Neural cell (in vitro differentiated cells): ENCODE results near the gene HERC3. TPM values are rescaled to one million over a fixed set of nuclear protein-coding genes. Genes with fewer than 3 reads are reported as not detected.

Experiments
- H2AFZ ChIP-seq: fragments of 200-600, 300-800 bp; sonication (generic), shearing (Covaris generic); 2 replicates; pipeline ENCODE4 v1.6.0; 2014; ENCODE audit warnings: low read depth, mild to moderate bottlenecking, antibody characterized with exemption, low read length, moderate library complexity
- H3F3A ChIP-seq: fragments of 200-600 bp; shearing (Covaris generic); 2 replicates; pipeline ENCODE4 v1.6.1; 2016; ENCODE audit warnings: mild to moderate bottlenecking, moderate library complexity, mixed read lengths, antibody characterized with exemption, low read length; ENCODE audit not compliant: insufficient read depth, poor library complexity, severe bottlenecking
- H3K27ac ChIP-seq: fragments of 200-600, 300-800 bp; sonication (generic), shearing (Covaris generic); 2 replicates; pipeline ENCODE4 v1.5.1; 2014; ENCODE audit warnings: mild to moderate bottlenecking, low read length, moderate library complexity
- H3K27me3 ChIP-seq: fragments of 300-800, 200-600 bp; sonication (generic), shearing (Covaris generic); 2 replicates; pipeline ENCODE4 v1.6.0; 2014; ENCODE audit warnings: mild to moderate bottlenecking, low read depth, low read length, moderate library complexity; ENCODE audit not compliant: insufficient read depth
- H3K36me3 ChIP-seq: fragments of 300-800, 200-600 bp; sonication (generic), shearing (Covaris generic); 2 replicates; pipeline ENCODE4 v1.5.1; 2014; ENCODE audit warnings: mild to moderate bottlenecking, antibody characterized with exemption, low read length, moderate library complexity; ENCODE audit not compliant: insufficient read depth
- H3K4me2 ChIP-seq: fragments of 300-800, 200-600 bp; sonication (generic), shearing (Covaris generic); 2 replicates; pipeline ENCODE4 v1.6.0; 2014; ENCODE audit warnings: mild to moderate bottlenecking, low read length
- H3K4me3 ChIP-seq: fragments of 300-800, 200-600 bp; sonication (generic), shearing (Covaris generic); 2 replicates; pipeline ENCODE4 v1.5.1; 2014; ENCODE audit warnings: mild to moderate bottlenecking, low read length, moderate library complexity
- H3K79me2 ChIP-seq: fragments of 200-600 bp; shearing (Covaris generic); replicated peaks from 2 replicates; pipeline ENCODE4 v1.6.0; 2014; ENCODE audit warnings: mild to moderate bottlenecking, low read length, moderate library complexity; ENCODE audit not compliant: insufficient read depth
- H3K9ac ChIP-seq: fragments of 300-800, 200-600 bp; sonication (generic), shearing (Covaris generic); 2 replicates; pipeline ENCODE4 v1.6.1; 2016; ENCODE audit warnings: mild to moderate bottlenecking, low read length, mixed read lengths
- H3K9me2 ChIP-seq: fragments of 200-600 bp; shearing (Covaris generic); 2 replicates; pipeline ENCODE4 v1.6.1; 2016; ENCODE audit warnings: mild to moderate bottlenecking, low read length, mixed read lengths; ENCODE audit not compliant: insufficient read depth
- H3K9me3 ChIP-seq: fragments of 200-600, 300-800 bp; sonication (generic), shearing (Covaris generic); 2 replicates; pipeline ENCODE4 v1.6.1; 2016; ENCODE audit warnings: mild to moderate bottlenecking, mixed run types, low read length, moderate library complexity, mixed read lengths
- H4K20me1 ChIP-seq: fragments of 200-600 bp; shearing (Covaris generic); 2 replicates; pipeline ENCODE4 v1.6.1; 2016; ENCODE audit warnings: mild to moderate bottlenecking, mixed run types; ENCODE audit not compliant: insufficient read depth
- CTCF ChIP-seq: fragments of 450-650 bp; IDR thresholded peaks from 2 replicates; pipeline ENCODE4 v1.5.1; 2014; ENCODE audit warnings: antibody characterized with exemption, mild to moderate bottlenecking, moderate library complexity; ENCODE audit not compliant: poor library complexity, severe bottlenecking
- EP300 ChIP-seq: fragments of 450-650 bp; conservative IDR thresholded peaks from 2 replicates; pipeline ENCODE4 v1.6.1; 2014; ENCODE audit warnings: antibody characterized with exemption, mild to moderate bottlenecking, moderate library complexity; ENCODE audit not compliant: poor library complexity, severe bottlenecking
- EZH2 ChIP-seq: fragments of 200-600, 300-800 bp; shearing (Covaris generic), sonication (generic); IDR thresholded peaks from 2 replicates; pipeline ENCODE4 v1.6.1; 2014; ENCODE audit warnings: antibody characterized with exemption, low read length, borderline replicate concordance, mild to moderate bottlenecking; ENCODE audit not compliant: insufficient read depth, poor library complexity, severe bottlenecking
- MXI1 ChIP-seq: fragments of 450-650 bp; conservative IDR thresholded peaks from 2 replicates; pipeline ENCODE4 v1.6.1; 2014; ENCODE audit warnings: antibody characterized with exemption, mild to moderate bottlenecking; ENCODE audit not compliant: poor library complexity, severe bottlenecking
- POLR2AphosphoS5 ChIP-seq: IDR thresholded peaks from 2 replicates; pipeline ENCODE4 v1.6.1; 2012
- RAD21 ChIP-seq: fragments of 450-650 bp; conservative IDR thresholded peaks from 2 replicates; pipeline ENCODE4 v1.6.1; 2014; ENCODE audit warnings: antibody characterized with exemption, mild to moderate bottlenecking, moderate library complexity
- REST ChIP-seq: IDR thresholded peaks from 2 replicates; pipeline ENCODE4 v1.6.1; 2012; ENCODE audit warnings: borderline replicate concordance
- SMC3 ChIP-seq: fragments of 450-650 bp; conservative IDR thresholded peaks from 2 replicates; pipeline ENCODE4 v1.6.1; 2014; ENCODE audit warnings: antibody characterized with exemption, mild to moderate bottlenecking, moderate library complexity; ENCODE audit not compliant: poor library complexity
- TAF1 ChIP-seq: IDR thresholded peaks from 2 replicates; pipeline ENCODE4 v1.6.1; 2012; ENCODE audit warnings: low read depth
- polyA plus RNA-seq: library from polyadenylated mRNA; depleted of rRNA; stranded (reverse); fragments of >200 nt; gene quantifications from 2 replicates; pipeline ENCODE4 v1.2.3, GENCODE V29; 2014

HERC3 gene
- polyA plus RNA-seq, 1 donor from 2014 or later: 49.2 TPM

- H3K36me3 ChIP-seq: peaks cover 9% of the 10 kb centered on the region
- no peak overlapping the region for H3K27ac ChIP-seq
Measured at GRCh38 chr4:88724406-88724805, 132.1 kb downstream of the HERC3 start.

GRCh38 chr4:88725143-88725542 lies 132.9 kb downstream of the HERC3 start:
- no peaks in the 10 kb centered on the region for H3K79me2 ChIP-seq
- no peak overlapping the region for H3K9ac ChIP-seq
- H3K4me2 ChIP-seq: no peak overlapping the region
- no peak for TF ChIP-seq EZH2
- no peak for TF ChIP-seq MXI1
- no peak for TF ChIP-seq SMC3
- TF ChIP-seq TAF1: no peak
- no peak for TF ChIP-seq REST
- TF ChIP-seq POLR2AphosphoS5: no peak
- TF ChIP-seq RAD21: no peak
- no peak for TF ChIP-seq EP300
- TF ChIP-seq CTCF: no peak
- no peak overlapping the region for H3K27ac ChIP-seq
- no peaks in the 10 kb centered on the region for H3K27me3 ChIP-seq
- no peak overlapping the region for H3K4me3 ChIP-seq
- no peaks in the 10 kb centered on the region for H3K9me3 ChIP-seq
- no peaks in the 10 kb centered on the region for H3K9me2 ChIP-seq
- H2AFZ ChIP-seq: no peak overlapping the region
- H3F3A ChIP-seq: no peaks in the 10 kb centered on the region
- no peaks in the 10 kb centered on the region for H4K20me1 ChIP-seq
- peaks cover 11% of the 10 kb centered on the region for H3K36me3 ChIP-seq

More at GRCh38 chr4:88724406-88724805, 132.1 kb downstream of the HERC3 start:
- Histone ChIP-seq H3F3A (no peaks in the 10 kb centered on the region), H2AFZ (no peak overlapping the region), H3K27me3 (no peaks in the 10 kb centered on the region), H4K20me1 (no peaks in the 10 kb centered on the region), H3K4me3 (no peak overlapping the region), H3K9ac (no peak overlapping the region), H3K4me2 (no peak overlapping the region), H3K9me3 (no peaks in the 10 kb centered on the region), H3K9me2 (no peaks in the 10 kb centered on the region), H3K79me2 (no peaks in the 10 kb centered on the region)
- TF ChIP-seq MXI1 (no peak), EP300 (no peak), TAF1 (no peak)

GRCh38 chr4:88725986-88726385 lies 133.7 kb downstream of the HERC3 start:
- no peak for TF ChIP-seq TAF1
- no peak for TF ChIP-seq RAD21
- no peak for TF ChIP-seq POLR2AphosphoS5
- no peak for TF ChIP-seq EZH2
- no peak for TF ChIP-seq SMC3
- no peak for TF ChIP-seq MXI1
- no peak for TF ChIP-seq EP300
- TF ChIP-seq CTCF: no peak
- no peak for TF ChIP-seq REST
- no peak overlapping the region for H3K9ac ChIP-seq
- no peak overlapping the region for H3K4me2 ChIP-seq
- no peaks in the 10 kb centered on the region for H3K9me3 ChIP-seq
- peaks cover 11% of the 10 kb centered on the region for H3K36me3 ChIP-seq
- H2AFZ ChIP-seq: no peak overlapping the region
- H3F3A ChIP-seq: no peaks in the 10 kb centered on the region
- H3K9me2 ChIP-seq: no peaks in the 10 kb centered on the region
- no peaks in the 10 kb centered on the region for H4K20me1 ChIP-seq
- H3K27ac ChIP-seq: no peak overlapping the region
- H3K4me3 ChIP-seq: no peak overlapping the region
- no peaks in the 10 kb centered on the region for H3K27me3 ChIP-seq
- H3K79me2 ChIP-seq: no peaks in the 10 kb centered on the region
